ENCODE data around the gene CTNNA3.

- TF ChIP-seq CTCF (IDR thresholded peaks at IDR 0.05 in 8 of 11, conservative IDR thresholded peaks at IDR 0.05 in 3 of 11) (no peak), POLR2AphosphoS5 (IDR thresholded peaks at IDR 0.05) (no peak)
Measured at GRCh38 chr10:66295602-66296001, 1400.4 kb downstream of the CTNNA3 start.

All from spleen (tissue), 7 donors.